ENCODE results near the gene GULP1. TPM values are rescaled to one million over a fixed set of nuclear protein-coding genes. Genes with fewer than 3 reads are reported as not detected.

GULP1 gene
- total RNA-seq, 1 experiment from 2014 or later = 75.1 TPM

DNA sequence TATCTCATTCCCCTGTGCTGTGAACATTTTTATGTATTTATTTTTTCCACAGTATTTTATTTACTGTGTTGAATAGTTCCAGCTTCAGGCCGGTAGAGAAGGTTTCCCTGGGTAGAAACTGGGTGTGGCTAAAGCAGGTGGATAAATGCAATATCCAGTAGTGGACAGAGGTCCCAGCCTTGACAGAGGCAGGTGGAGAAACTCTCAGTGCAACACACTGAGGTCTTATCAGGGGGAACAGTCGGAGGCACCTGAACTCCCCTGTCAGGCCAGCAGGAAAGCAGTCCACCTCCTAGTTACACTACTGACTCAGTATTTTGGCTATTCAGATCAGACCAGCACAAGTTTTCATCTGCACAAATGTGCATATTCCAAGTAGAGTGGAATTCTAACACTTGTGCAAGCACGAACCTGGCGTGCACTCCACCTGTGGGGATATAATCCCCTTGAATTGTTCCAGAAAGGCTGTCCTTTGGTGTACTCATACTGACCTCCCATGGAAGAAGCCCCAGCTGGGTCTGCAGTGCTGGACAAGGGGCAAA, 103.3 kb downstream of the GULP1 start (continued):
- TF ChIP-seq SP1 (CRISPR knock-in tag; conservative IDR thresholded peaks at IDR 0.05) (no peak), ZNF121 (CRISPR knock-in tag; IDR thresholded peaks at IDR 0.05) (no peak), PRRX2 (CRISPR knock-in tag; IDR thresholded peaks at IDR 0.05) (no peak)

DNA sequence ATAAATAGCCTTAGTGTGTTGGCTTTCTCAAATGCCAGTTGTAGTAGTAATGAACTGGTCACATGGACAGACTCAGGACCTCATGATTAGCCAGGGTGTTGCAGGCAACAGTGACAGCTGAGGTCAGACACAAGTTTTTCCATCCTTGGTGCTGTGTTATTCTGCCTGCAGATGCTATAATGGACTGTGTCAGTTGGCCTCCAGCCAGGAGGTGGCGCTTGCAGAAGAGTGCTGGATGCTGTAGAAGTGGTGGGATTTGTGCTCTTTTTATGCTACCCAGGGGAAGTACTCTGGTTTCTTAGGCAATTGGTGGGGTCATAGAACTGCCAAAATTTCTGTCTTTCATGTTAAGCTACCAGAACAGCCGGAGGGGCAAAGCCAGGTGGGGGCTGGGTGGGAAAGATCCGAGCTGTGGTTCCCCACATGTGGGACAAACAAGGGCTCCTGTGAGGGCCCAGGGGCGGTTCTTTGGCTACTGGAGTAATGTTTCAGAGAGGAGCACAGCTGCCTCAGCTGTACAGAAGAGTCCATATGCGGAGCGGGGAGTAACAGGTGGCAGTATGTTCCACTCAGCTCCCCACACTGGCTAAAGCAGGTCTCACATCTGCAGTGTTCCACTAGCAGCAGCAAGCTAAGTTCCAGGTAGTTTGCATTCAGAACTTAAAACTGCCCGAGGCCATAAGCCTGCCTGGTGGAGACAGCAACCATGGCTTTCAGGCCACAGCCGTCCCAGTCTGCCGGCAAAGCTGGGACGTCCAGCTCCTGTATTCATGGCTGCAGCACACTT, 104.4 kb downstream of the GULP1 start:
- no peaks in the 10 kb centered on the region for H3K27me3 Mint-ChIP-seq (ENCODE audit: low read depth)
- ATAC-seq (peak; percentile 77), DNase-seq (ENCODE audit: low spot score) (peak; percentile 32)
- TF ChIP-seq, protein P1, sequence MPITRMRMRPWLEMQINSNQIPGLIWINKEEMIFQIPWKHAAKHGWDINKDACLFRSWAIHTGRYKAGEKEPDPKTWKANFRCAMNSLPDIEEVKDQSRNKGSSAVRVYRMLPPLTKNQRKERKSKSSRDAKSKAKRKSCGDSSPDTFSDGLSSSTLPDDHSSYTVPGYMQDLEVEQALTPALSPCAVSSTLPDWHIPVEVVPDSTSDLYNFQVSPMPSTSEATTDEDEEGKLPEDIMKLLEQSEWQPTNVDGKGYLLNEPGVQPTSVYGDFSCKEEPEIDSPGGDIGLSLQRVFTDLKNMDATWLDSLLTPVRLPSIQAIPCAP (CRISPR knock-in tag; IDR thresholded peaks at IDR 0.05) = no peak
- TF ChIP-seq ZNF121 (CRISPR knock-in tag; IDR thresholded peaks at IDR 0.05) (no peak), JAZF1 (CRISPR knock-in tag; IDR thresholded peaks at IDR 0.05) (no peak), SMAD3 (CRISPR knock-in tag; IDR thresholded peaks at IDR 0.05; ENCODE audit: borderline replicate concordance) (no peak)
- TF ChIP-seq, protein P2, sequence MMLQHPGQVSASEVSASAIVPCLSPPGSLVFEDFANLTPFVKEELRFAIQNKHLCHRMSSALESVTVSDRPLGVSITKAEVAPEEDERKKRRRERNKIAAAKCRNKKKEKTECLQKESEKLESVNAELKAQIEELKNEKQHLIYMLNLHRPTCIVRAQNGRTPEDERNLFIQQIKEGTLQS (CRISPR knock-in tag; conservative IDR thresholded peaks at IDR 0.05) = no peak
- no peak overlapping the region for H3K4me3 Mint-ChIP-seq
- H3K36me3 Mint-ChIP-seq = peaks cover 18% of the 10 kb centered on the region
- 0 out of 2 replicates have a peak overlapping the region, but pooled peaks have one; percentile 8 for H3K27ac Mint-ChIP-seq
- CTCF ChIA-PET = interaction anchor here (0.5 to 1.8 kb wide), 5 partner anchors 17 to 1866 kb away, joined by 3 to 5 read pairs (median 3); no protein-coding TSS in a partner anchor
- peaks cover 11% of the 10 kb centered on the region for H3K9me3 Mint-ChIP-seq
- H3K4me1 Mint-ChIP-seq = peaks cover 64% of the 10 kb centered on the region
- POLR2A ChIA-PET = interaction anchor here (0.9 kb wide), 1 partner anchor 104 kb away, joined by 3 read pairs; the partner anchor contains the start of gene GULP1

DNA sequence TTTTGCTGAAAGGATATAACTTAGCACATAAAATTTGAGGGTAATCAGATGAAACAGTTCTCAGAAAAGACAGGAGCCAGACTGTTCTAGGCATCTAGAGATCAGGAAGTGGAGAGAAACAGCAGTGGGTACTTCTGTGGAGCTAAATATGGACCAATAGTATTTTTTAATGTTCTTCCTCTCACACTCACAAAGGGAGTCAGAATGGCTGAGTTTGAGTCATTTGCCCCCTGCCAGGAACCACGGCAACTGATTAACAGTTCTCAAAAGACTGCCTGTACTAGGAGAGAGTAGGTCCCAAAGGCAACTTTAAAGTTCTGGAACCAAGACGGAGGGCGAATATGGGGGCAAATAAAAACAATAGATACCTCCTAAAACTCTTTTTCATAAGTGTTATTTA, 107.5 kb downstream of the GULP1 start:
- H3K27me3 Mint-ChIP-seq (ENCODE audit: low read depth) = no peaks in the 10 kb centered on the region
- TF ChIP-seq, protein P3, sequence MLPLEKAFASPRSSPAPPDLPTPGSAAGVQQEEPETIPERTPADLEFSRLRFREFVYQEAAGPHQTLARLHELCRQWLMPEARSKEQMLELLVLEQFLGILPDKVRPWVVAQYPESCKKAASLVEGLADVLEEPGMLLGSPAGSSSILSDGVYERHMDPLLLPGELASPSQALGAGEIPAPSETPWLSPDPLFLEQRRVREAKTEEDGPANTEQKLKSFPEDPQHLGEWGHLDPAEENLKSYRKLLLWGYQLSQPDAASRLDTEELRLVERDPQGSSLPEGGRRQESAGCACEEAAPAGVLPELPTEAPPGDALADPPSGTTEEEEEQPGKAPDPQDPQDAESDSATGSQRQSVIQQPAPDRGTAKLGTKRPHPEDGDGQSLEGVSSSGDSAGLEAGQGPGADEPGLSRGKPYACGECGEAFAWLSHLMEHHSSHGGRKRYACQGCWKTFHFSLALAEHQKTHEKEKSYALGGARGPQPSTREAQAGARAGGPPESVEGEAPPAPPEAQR (CRISPR knock-in tag; IDR thresholded peaks at IDR 0.05) = no peak
- TF ChIP-seq, protein P4, sequence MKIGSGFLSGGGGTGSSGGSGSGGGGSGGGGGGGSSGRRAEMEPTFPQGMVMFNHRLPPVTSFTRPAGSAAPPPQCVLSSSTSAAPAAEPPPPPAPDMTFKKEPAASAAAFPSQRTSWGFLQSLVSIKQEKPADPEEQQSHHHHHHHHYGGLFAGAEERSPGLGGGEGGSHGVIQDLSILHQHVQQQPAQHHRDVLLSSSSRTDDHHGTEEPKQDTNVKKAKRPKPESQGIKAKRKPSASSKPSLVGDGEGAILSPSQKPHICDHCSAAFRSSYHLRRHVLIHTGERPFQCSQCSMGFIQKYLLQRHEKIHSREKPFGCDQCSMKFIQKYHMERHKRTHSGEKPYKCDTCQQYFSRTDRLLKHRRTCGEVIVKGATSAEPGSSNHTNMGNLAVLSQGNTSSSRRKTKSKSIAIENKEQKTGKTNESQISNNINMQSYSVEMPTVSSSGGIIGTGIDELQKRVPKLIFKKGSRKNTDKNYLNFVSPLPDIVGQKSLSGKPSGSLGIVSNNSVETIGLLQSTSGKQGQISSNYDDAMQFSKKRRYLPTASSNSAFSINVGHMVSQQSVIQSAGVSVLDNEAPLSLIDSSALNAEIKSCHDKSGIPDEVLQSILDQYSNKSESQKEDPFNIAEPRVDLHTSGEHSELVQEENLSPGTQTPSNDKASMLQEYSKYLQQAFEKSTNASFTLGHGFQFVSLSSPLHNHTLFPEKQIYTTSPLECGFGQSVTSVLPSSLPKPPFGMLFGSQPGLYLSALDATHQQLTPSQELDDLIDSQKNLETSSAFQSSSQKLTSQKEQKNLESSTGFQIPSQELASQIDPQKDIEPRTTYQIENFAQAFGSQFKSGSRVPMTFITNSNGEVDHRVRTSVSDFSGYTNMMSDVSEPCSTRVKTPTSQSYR (CRISPR knock-in tag; IDR thresholded peaks at IDR 0.05) = no peak
- no peak for TF ChIP-seq MXD4 (CRISPR knock-in tag; IDR thresholded peaks at IDR 0.05; ENCODE audit: borderline replicate concordance)
- no peak for TF ChIP-seq NR2C2 (CRISPR knock-in tag; IDR thresholded peaks at IDR 0.05)
- TF ChIP-seq NFYB (CRISPR knock-in tag; conservative IDR thresholded peaks at IDR 0.05; ENCODE audit: low read depth) = no peak
- TF ChIP-seq, protein P5, sequence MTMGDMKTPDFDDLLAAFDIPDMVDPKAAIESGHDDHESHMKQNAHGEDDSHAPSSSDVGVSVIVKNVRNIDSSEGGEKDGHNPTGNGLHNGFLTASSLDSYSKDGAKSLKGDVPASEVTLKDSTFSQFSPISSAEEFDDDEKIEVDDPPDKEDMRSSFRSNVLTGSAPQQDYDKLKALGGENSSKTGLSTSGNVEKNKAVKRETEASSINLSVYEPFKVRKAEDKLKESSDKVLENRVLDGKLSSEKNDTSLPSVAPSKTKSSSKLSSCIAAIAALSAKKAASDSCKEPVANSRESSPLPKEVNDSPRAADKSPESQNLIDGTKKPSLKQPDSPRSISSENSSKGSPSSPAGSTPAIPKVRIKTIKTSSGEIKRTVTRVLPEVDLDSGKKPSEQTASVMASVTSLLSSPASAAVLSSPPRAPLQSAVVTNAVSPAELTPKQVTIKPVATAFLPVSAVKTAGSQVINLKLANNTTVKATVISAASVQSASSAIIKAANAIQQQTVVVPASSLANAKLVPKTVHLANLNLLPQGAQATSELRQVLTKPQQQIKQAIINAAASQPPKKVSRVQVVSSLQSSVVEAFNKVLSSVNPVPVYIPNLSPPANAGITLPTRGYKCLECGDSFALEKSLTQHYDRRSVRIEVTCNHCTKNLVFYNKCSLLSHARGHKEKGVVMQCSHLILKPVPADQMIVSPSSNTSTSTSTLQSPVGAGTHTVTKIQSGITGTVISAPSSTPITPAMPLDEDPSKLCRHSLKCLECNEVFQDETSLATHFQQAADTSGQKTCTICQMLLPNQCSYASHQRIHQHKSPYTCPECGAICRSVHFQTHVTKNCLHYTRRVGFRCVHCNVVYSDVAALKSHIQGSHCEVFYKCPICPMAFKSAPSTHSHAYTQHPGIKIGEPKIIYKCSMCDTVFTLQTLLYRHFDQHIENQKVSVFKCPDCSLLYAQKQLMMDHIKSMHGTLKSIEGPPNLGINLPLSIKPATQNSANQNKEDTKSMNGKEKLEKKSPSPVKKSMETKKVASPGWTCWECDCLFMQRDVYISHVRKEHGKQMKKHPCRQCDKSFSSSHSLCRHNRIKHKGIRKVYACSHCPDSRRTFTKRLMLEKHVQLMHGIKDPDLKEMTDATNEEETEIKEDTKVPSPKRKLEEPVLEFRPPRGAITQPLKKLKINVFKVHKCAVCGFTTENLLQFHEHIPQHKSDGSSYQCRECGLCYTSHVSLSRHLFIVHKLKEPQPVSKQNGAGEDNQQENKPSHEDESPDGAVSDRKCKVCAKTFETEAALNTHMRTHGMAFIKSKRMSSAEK (CRISPR knock-in tag; IDR thresholded peaks at IDR 0.05; ENCODE audit: borderline replicate concordance) = no peak
- TF ChIP-seq, protein P6, sequence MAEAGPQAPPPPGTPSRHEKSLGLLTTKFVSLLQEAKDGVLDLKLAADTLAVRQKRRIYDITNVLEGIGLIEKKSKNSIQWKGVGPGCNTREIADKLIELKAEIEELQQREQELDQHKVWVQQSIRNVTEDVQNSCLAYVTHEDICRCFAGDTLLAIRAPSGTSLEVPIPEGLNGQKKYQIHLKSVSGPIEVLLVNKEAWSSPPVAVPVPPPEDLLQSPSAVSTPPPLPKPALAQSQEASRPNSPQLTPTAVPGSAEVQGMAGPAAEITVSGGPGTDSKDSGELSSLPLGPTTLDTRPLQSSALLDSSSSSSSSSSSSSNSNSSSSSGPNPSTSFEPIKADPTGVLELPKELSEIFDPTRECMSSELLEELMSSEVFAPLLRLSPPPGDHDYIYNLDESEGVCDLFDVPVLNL (CRISPR knock-in tag; IDR thresholded peaks at IDR 0.05; ENCODE audit: borderline replicate concordance, low read depth) = no peak
- no peak for TF ChIP-seq TCF7 (CRISPR knock-in tag; IDR thresholded peaks at IDR 0.05; ENCODE audit: low read depth)
- no peak for TF ChIP-seq ZNF219 (CRISPR knock-in tag; IDR thresholded peaks at IDR 0.05; ENCODE audit: borderline replicate concordance)
- TF ChIP-seq, protein P7, sequence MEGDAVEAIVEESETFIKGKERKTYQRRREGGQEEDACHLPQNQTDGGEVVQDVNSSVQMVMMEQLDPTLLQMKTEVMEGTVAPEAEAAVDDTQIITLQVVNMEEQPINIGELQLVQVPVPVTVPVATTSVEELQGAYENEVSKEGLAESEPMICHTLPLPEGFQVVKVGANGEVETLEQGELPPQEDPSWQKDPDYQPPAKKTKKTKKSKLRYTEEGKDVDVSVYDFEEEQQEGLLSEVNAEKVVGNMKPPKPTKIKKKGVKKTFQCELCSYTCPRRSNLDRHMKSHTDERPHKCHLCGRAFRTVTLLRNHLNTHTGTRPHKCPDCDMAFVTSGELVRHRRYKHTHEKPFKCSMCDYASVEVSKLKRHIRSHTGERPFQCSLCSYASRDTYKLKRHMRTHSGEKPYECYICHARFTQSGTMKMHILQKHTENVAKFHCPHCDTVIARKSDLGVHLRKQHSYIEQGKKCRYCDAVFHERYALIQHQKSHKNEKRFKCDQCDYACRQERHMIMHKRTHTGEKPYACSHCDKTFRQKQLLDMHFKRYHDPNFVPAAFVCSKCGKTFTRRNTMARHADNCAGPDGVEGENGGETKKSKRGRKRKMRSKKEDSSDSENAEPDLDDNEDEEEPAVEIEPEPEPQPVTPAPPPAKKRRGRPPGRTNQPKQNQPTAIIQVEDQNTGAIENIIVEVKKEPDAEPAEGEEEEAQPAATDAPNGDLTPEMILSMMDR (IDR thresholded peaks at IDR 0.05) = no peak

More for the DNA sequence above, 107.5 kb downstream of the GULP1 start:
- no peaks in the 10 kb centered on the region for H3K9me3 Mint-ChIP-seq
- peaks cover 10% of the 10 kb centered on the region for H3K36me3 Mint-ChIP-seq
- H3K4me3 Mint-ChIP-seq = no peak overlapping the region
- ATAC-seq (peak; percentile 43), DNase-seq (ENCODE audit: low spot score) (no peak)
- POLR2A ChIA-PET = no interaction called here
- H3K4me1 Mint-ChIP-seq = peaks cover 42% of the 10 kb centered on the region
- no peak overlapping the region; the same call in 1 of the 2 replicates for H3K27ac Mint-ChIP-seq
- CTCF ChIA-PET = no interaction called here

Measured in WTC11 (cell line).